ENCODE results near the gene PACC1.

Gene PACC1

DNA sequence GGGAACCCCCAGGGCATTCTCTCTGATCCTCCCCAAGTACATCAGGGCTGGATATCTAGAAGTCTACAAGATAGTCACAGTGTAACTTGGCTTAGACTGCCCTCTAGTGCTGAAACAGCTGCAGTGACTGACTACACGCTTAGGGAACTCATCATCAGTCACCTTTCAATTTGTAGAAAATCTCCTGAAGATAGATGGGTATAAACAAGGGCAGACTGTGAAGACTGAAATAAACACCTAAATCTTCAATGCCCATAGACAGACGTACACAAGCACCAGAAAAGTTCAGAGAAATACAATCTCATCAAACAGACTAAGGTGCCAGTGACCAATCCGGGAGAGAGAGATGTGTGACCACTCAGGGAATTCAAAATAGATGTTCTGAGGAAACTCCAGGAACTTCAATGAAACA, 46.6 kb downstream of the PACC1 start:
- H3K4me1 ChIP-seq (ENCODE audit: control insufficient read depth, insufficient read depth, low read length, poor library complexity, severe bottlenecking) = no peaks in the 10 kb centered on the region
- no peak overlapping the region for H3K27ac ChIP-seq (ENCODE audit: insufficient read depth, low read length, poor library complexity, severe bottlenecking)
- H3K27me3 ChIP-seq (replicated peaks; ENCODE audit: control insufficient read depth, insufficient read depth, low read length, poor library complexity, severe bottlenecking) = no peaks in the 10 kb centered on the region
- H3K9me3 ChIP-seq (ENCODE audit: control insufficient read depth, low read length) = no peaks in the 10 kb centered on the region
- H3K36me3 ChIP-seq (ENCODE audit: control insufficient read depth, insufficient read depth, low read length) = peaks cover 10% of the 10 kb centered on the region
- peak; percentile 12 to 39 (median 17) for DNase-seq
- H3K4me3 ChIP-seq (ENCODE audit: insufficient read depth, low read depth, low read length, poor library complexity, severe bottlenecking) = no peak overlapping the region

DNA sequence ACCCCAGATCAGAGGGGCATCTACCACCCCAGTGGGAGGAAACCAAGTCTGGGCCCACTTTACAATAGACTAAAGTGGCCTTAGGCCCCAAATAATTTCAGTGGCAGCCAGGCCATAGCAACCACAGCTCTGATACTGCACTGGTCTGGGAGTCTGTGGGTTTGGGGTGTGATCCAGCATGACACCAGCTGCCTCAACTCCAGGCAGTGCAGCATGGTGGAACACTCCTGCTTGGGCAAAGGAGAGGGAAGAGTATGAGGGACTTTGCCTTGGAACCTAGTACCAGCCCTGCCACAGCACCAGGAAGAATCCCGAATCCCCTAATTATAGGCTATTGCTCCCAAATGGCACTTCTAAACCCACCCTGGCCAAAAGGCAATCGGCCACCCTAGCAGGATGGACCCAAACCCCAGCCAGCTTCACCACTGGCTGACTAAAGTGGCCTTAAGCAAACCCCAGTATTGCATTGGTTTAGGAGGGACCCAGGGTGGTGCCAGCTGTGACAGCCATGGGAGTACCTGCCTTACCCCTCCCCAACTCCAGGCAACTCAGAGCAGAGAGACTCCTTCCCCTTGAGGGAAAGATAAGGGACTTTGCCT, 47.1 kb downstream of the PACC1 start:
- H3K36me3 ChIP-seq (ENCODE audit: control insufficient read depth, insufficient read depth, low read length) = peaks cover 9% of the 10 kb centered on the region
- no peak for DNase-seq
- H3K9me3 ChIP-seq (ENCODE audit: control insufficient read depth, low read length) = no peaks in the 10 kb centered on the region
- H3K27me3 ChIP-seq (replicated peaks; ENCODE audit: control insufficient read depth, insufficient read depth, low read length, poor library complexity, severe bottlenecking) = no peaks in the 10 kb centered on the region
- no peak overlapping the region for H3K4me3 ChIP-seq (ENCODE audit: insufficient read depth, low read depth, low read length, poor library complexity, severe bottlenecking)
- no peak overlapping the region for H3K27ac ChIP-seq (ENCODE audit: insufficient read depth, low read length, poor library complexity, severe bottlenecking)
- H3K4me1 ChIP-seq (ENCODE audit: control insufficient read depth, insufficient read depth, low read length, poor library complexity, severe bottlenecking) = no peaks in the 10 kb centered on the region

DNA sequence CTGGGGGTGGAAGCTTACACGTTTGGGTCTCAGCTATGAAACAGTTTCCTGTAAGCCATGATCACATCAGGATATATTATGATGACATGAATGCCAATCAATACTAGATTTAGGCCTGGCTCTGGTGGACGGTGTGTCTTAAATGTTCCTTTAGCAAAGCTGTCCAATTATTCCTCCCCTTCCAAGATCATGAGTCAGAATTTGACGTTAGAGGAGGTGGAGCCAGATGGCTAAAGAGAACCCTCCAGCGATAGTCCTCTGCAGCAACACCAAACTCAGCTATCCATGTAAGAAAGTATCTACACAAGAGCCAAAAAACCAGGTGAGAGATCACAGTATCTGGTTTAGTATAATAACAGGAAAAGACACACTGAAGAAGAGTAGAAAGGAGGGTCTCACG, 47.8 kb downstream of the PACC1 start:
- DNase-seq = no peak
- Histone ChIP-seq H3K36me3 (ENCODE audit: control insufficient read depth, insufficient read depth, low read length) (peaks cover 12% of the 10 kb centered on the region), H3K27ac (ENCODE audit: insufficient read depth, low read length, poor library complexity, severe bottlenecking) (no peak overlapping the region), H3K9me3 (ENCODE audit: control insufficient read depth, low read length) (no peaks in the 10 kb centered on the region), H3K4me3 (ENCODE audit: insufficient read depth, low read depth, low read length, poor library complexity, severe bottlenecking) (no peak overlapping the region), H3K4me1 (ENCODE audit: control insufficient read depth, insufficient read depth, low read length, poor library complexity, severe bottlenecking) (no peaks in the 10 kb centered on the region), H3K27me3 (replicated peaks; ENCODE audit: control insufficient read depth, insufficient read depth, low read length, poor library complexity, severe bottlenecking) (no peaks in the 10 kb centered on the region)

DNA sequence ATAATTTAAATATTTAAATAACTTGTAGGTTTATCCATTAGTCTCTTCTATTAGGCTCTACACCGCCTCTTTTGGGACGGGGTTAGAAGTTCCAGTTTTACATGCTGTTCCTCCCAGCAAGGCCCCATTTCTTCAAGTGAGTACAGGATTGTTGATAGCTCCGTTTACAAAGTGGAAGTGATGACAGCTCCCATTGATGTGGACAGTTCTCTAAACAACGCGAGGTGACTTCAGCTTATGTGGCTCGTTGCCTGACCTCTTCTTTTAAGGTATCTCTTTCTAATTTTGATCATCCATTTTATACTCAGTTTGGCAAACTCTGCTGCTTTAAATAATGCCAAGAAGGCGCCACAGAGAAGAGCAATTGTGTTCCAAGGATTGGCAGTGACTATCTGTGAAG, 49.7 kb downstream of the PACC1 start:
- Histone ChIP-seq H3K36me3 (ENCODE audit: control insufficient read depth, insufficient read depth, low read length) (peaks cover 27% of the 10 kb centered on the region), H3K9me3 (ENCODE audit: control insufficient read depth, low read length) (no peaks in the 10 kb centered on the region), H3K27ac (ENCODE audit: insufficient read depth, low read length, poor library complexity, severe bottlenecking) (no peak overlapping the region), H3K4me3 (ENCODE audit: insufficient read depth, low read depth, low read length, poor library complexity, severe bottlenecking) (no peak overlapping the region), H3K27me3 (replicated peaks; ENCODE audit: control insufficient read depth, insufficient read depth, low read length, poor library complexity, severe bottlenecking) (no peaks in the 10 kb centered on the region), H3K4me1 (ENCODE audit: control insufficient read depth, insufficient read depth, low read length, poor library complexity, severe bottlenecking) (no peaks in the 10 kb centered on the region)
- no peak for DNase-seq

DNA sequence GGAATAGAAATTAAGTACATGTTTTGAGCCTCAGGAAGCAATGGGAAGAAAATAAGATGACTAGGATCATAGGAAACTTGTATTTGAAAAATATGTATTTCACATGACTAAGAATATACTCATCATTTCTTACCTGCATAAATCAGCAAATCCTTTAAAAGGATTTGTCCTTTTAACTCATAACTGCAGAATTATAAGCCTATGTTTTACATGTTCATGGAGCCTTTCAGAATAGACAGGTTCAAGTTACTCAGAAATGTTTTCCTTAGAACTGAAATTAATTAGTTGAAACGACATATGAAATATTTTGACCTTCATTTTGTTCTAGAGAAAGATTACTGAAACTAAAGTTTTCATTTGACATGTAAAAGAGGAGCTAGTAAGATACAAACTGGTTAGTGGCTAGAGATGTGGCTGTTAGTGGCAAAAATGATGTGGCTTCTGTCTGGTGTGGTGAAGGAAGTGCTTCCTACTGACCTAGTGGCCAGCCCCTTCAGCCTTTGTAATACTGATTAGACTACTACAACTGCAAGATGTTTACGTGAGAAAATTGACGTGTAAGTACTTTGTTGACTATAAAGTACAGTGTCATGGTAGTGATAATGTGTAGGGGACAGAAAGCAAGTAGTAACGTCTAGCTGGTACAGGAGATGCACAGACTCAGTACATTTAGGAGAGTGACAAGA, 54.7 kb downstream of the PACC1 start:
- H3K36me3 ChIP-seq (ENCODE audit: control insufficient read depth, insufficient read depth, low read length) = peaks cover 54% of the 10 kb centered on the region
- peak overlapping the region; percentile 3 for H3K27ac ChIP-seq (ENCODE audit: insufficient read depth, low read length, poor library complexity, severe bottlenecking)
- no peaks in the 10 kb centered on the region for H3K9me3 ChIP-seq (ENCODE audit: control insufficient read depth, low read length)
- H3K27me3 ChIP-seq (replicated peaks; ENCODE audit: control insufficient read depth, insufficient read depth, low read length, poor library complexity, severe bottlenecking) = no peaks in the 10 kb centered on the region
- no peak for DNase-seq
- H3K4me1 ChIP-seq (ENCODE audit: control insufficient read depth, insufficient read depth, low read length, poor library complexity, severe bottlenecking) = no peaks in the 10 kb centered on the region
- H3K4me3 ChIP-seq (ENCODE audit: insufficient read depth, low read depth, low read length, poor library complexity, severe bottlenecking) = no peak overlapping the region

DNA sequence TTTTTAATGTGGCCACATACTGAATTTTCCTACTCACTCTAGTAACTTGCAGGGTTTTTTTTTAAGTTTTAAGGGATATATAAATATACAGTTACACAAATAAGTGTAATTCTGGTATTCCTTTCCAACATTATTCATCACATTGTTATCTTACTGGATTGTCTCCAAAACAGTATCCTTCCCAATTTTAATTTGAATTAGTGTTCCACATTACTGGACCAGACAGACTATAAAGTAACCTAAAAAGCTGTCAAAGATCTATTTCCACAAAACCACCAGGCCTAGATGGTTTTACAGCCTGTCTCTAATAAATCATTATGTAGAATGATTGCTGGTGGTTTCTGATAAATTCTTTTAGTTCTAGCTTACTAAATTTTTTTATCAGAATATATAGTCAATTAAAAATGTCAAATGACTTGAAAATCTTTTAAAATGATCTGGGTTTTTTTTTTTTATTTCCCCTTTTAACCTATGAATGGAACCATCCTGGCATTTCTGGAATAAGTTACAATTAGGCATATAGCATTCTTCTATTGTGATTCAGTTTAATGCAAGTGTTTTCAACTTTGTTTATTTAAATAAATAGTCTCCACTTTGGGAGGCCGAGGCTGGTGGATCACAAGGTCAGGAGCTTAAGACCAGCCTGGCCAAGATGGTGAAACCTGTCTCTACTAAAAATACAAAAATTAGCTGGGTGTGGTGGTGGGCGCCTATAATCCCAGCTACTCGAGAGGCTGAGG, 59.3 kb downstream of the PACC1 start:
- H3K9me3 ChIP-seq (ENCODE audit: control insufficient read depth, low read length) = no peaks in the 10 kb centered on the region
- no peak for DNase-seq
- no peaks in the 10 kb centered on the region for H3K27me3 ChIP-seq (replicated peaks; ENCODE audit: control insufficient read depth, insufficient read depth, low read length, poor library complexity, severe bottlenecking)
- peaks cover 61% of the 10 kb centered on the region for H3K36me3 ChIP-seq (ENCODE audit: control insufficient read depth, insufficient read depth, low read length)
- no peaks in the 10 kb centered on the region for H3K4me1 ChIP-seq (ENCODE audit: control insufficient read depth, insufficient read depth, low read length, poor library complexity, severe bottlenecking)
- H3K27ac ChIP-seq (ENCODE audit: insufficient read depth, low read length, poor library complexity, severe bottlenecking) = no peak overlapping the region
- H3K4me3 ChIP-seq (ENCODE audit: insufficient read depth, low read depth, low read length, poor library complexity, severe bottlenecking) = no peak overlapping the region

DNA sequence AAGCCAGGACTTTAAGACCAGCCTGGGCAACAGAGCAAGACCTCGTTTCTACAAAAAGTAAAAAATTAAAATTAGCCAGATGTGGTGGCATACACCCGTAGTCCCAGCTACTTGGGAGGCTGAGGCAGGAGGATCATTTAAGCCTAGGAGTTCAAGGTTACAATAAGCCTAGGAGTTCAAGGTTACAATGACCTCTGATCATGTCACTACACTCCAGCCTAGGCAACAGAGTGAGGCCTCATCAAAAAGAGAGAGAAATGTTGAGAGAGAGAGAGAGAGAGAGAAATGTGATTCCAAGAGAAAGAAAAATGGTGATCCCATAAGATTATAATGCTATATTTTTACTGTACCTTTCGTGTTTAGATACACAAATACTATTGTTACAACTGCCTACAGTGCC, 60.2 kb downstream of the PACC1 start:
- peaks cover 62% of the 10 kb centered on the region for H3K36me3 ChIP-seq (ENCODE audit: control insufficient read depth, insufficient read depth, low read length)
- no peaks in the 10 kb centered on the region for H3K27me3 ChIP-seq (replicated peaks; ENCODE audit: control insufficient read depth, insufficient read depth, low read length, poor library complexity, severe bottlenecking)
- H3K27ac ChIP-seq (ENCODE audit: insufficient read depth, low read length, poor library complexity, severe bottlenecking) = no peak overlapping the region
- DNase-seq = no peak
- H3K4me3 ChIP-seq (ENCODE audit: insufficient read depth, low read depth, low read length, poor library complexity, severe bottlenecking) = no peak overlapping the region
- no peaks in the 10 kb centered on the region for H3K9me3 ChIP-seq (ENCODE audit: control insufficient read depth, low read length)
- H3K4me1 ChIP-seq (ENCODE audit: control insufficient read depth, insufficient read depth, low read length, poor library complexity, severe bottlenecking) = no peaks in the 10 kb centered on the region

DNA sequence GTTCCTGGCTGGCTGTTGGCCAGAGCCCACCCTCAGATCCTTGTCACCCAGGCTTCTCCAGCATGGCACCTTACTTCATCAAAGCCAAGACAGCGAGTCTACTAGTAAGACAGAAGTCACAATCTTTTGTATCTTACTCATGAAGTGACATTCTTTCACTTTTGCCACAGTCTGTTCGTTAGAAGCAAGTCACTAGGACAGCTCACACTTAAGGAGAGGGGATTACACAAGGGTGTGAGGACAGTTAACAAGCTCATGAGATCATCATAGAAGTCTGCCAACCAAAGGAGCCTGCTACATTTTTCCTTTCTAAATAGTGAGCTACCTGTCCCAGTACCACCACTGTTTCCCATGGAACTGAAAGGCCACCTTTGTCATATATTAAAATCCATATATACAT, 61.5 kb downstream of the PACC1 start:
- no peaks in the 10 kb centered on the region for H3K27me3 ChIP-seq (replicated peaks; ENCODE audit: control insufficient read depth, insufficient read depth, low read length, poor library complexity, severe bottlenecking)
- H3K36me3 ChIP-seq (ENCODE audit: control insufficient read depth, insufficient read depth, low read length) = peaks cover 64% of the 10 kb centered on the region
- H3K4me1 ChIP-seq (ENCODE audit: control insufficient read depth, insufficient read depth, low read length, poor library complexity, severe bottlenecking) = no peaks in the 10 kb centered on the region
- DNase-seq = no peak
- H3K27ac ChIP-seq (ENCODE audit: insufficient read depth, low read length, poor library complexity, severe bottlenecking) = no peak overlapping the region
- no peak overlapping the region for H3K4me3 ChIP-seq (ENCODE audit: insufficient read depth, low read depth, low read length, poor library complexity, severe bottlenecking)
- no peaks in the 10 kb centered on the region for H3K9me3 ChIP-seq (ENCODE audit: control insufficient read depth, low read length)

DNA sequence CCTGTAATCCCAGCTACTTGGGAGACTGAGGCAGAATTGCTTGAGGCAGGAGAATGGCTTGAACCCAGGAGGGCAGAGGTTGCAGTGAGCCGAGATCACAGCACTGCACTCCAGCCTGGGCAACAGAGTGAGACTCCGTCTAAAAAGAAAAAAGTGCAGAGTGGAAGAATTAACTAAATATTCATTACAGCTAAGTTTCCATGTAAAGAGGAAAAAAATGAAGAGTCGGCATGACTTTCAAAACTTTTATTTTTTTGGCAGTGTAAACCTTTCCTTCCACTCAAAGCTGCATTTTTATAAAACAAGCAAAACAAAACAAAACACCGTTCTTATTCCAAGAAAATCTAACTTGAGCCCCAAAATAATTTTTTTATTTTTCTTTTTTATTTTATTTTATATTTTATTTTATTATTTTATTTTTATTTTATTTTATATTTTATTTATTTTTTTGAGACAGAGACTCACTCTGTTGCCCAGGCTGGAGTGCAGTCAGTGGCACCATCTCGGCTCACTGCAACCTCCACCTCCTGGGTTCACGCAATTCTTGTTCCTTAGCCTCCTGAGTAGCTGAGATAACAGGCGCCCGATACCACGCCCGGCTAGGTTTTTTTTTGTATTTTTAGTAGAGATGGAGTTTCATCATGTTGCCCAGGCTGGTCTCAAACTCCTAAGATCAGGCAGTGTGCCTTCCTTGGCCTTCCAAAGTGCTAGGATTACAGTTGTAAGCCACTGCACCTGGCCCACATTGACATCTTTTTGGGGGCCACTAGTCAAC, 62.9 kb downstream of the PACC1 start:
- Histone ChIP-seq H3K4me1 (ENCODE audit: control insufficient read depth, insufficient read depth, low read length, poor library complexity, severe bottlenecking) (no peaks in the 10 kb centered on the region), H3K27me3 (replicated peaks; ENCODE audit: control insufficient read depth, insufficient read depth, low read length, poor library complexity, severe bottlenecking) (no peaks in the 10 kb centered on the region), H3K9me3 (ENCODE audit: control insufficient read depth, low read length) (no peaks in the 10 kb centered on the region), H3K36me3 (ENCODE audit: control insufficient read depth, insufficient read depth, low read length) (peaks cover 64% of the 10 kb centered on the region), H3K27ac (ENCODE audit: insufficient read depth, low read length, poor library complexity, severe bottlenecking) (no peak overlapping the region), H3K4me3 (ENCODE audit: insufficient read depth, low read depth, low read length, poor library complexity, severe bottlenecking) (no peak overlapping the region)
- no peak for DNase-seq
